ENCODE measurements around the gene APBA1.

Gene APBA1

GRCh38 chr9:69655065-69655464 is 17.1 kb downstream of the APBA1 start:
- no peak for DNase-seq

GRCh38 chr9:69653261-69653660 is 18.9 kb downstream of the APBA1 start:
- DNase-seq = no peak

- DNase-seq = no peak
Observed at GRCh38 chr9:69649566-69650250, 22.5 kb downstream of the APBA1 start.

GRCh38 chr9:69647804-69648203 is 24.4 kb downstream of the APBA1 start:
- DNase-seq = no peak

- no peak for DNase-seq
Observed at GRCh38 chr9:69646810-69647209, 25.4 kb downstream of the APBA1 start.

GRCh38 chr9:69645488-69645887 is 26.7 kb downstream of the APBA1 start:
- DNase-seq = no peak

GRCh38 chr9:69643098-69643497 is 29.1 kb downstream of the APBA1 start:
- no peak for DNase-seq

GRCh38 chr9:69637817-69638200 is 34.4 kb downstream of the APBA1 start:
- peak; percentile 28 for DNase-seq

GRCh38 chr9:69637193-69637816 is 34.9 kb downstream of the APBA1 start:
- DNase-seq = no peak

- no peak for DNase-seq
Observed at GRCh38 chr9:69633716-69634115, 38.5 kb downstream of the APBA1 start.

GRCh38 chr9:69632768-69633167 is 39.4 kb downstream of the APBA1 start:
- no peak for DNase-seq

- DNase-seq = peak; percentile 59
Observed at GRCh38 chr9:69627281-69627680, 44.9 kb downstream of the APBA1 start.

- DNase-seq = no peak
Observed at GRCh38 chr9:69623276-69623675, 48.9 kb downstream of the APBA1 start.

GRCh38 chr9:69622676-69623075 is 49.5 kb downstream of the APBA1 start:
- DNase-seq = no peak

GRCh38 chr9:69621730-69622460 is 50.3 kb downstream of the APBA1 start:
- no peak for DNase-seq

GRCh38 chr9:69620731-69621130 is 51.4 kb downstream of the APBA1 start:
- no peak for DNase-seq

GRCh38 chr9:69619233-69619632 is 52.9 kb downstream of the APBA1 start:
- no peak for DNase-seq

- no peak for DNase-seq
Observed at GRCh38 chr9:69617006-69617405, 55.2 kb downstream of the APBA1 start.

GRCh38 chr9:69615880-69616279 is 56.3 kb downstream of the APBA1 start:
- DNase-seq = no peak

- no peak for DNase-seq
Observed at GRCh38 chr9:69611221-69611620, 61.0 kb downstream of the APBA1 start.

- no peak for DNase-seq
Observed at GRCh38 chr9:69609156-69609555, 63.0 kb downstream of the APBA1 start.

- DNase-seq = no peak
Observed at GRCh38 chr9:69606089-69606488, 66.1 kb downstream of the APBA1 start.

GRCh38 chr9:69605406-69605805 is 66.8 kb downstream of the APBA1 start:
- no peak for DNase-seq

GRCh38 chr9:69604568-69605219 is 67.5 kb downstream of the APBA1 start:
- no peak for DNase-seq

Data from NCI-H446 treated with DMSO at 0.1 percent for 48 hours (cell line).